ENCODE data around the gene EPHA6. TPM values are rescaled to one million over a fixed set of nuclear protein-coding genes. Genes with fewer than 3 reads are reported as not detected.

EPHA6 gene
- total RNA-seq, 4 donors from 2014 or later, result 2.1 to 7.0 (median 5.8) TPM

GRCh38 chr3:97552186-97552585 lies 737.8 kb downstream of the EPHA6 start:
- intact Hi-C loops (cut with DNase I), result no loop called here

DNA sequence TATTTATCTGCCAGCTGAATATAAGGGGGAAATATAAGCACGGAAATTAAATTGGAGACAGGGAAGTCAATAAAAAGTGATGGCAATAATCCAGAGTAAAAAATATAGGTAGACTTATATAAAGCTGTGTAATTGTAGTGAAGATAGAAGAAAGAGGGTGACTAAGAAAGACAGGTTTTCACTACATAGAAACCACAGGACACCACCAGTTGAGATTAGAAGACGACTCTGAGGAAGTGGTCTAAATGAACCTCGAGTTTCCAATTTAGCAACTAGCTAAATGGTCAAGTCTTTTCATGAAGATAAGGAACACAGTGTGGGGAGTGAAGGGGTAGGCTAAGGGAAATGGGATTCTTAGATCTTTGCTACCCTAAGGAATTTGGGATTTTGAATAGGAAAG lies 761.3 kb downstream of the EPHA6 start:
- DNase-seq, result no peak
- TF ChIP-seq POLR2A (IDR thresholded peaks at IDR 0.05) (no peak), CTCF (IDR thresholded peaks at IDR 0.05) (no peak)
- no peak overlapping the region for H3K4me3 ChIP-seq (replicated peaks in 1 of 3)
- H3K27ac ChIP-seq, result no peak overlapping the region
- no peaks in the 10 kb centered on the region for H3K27me3 ChIP-seq
- H3K36me3 ChIP-seq, result no peaks in the 10 kb centered on the region
- intact Hi-C loops (cut with DNase I), result no loop called here
- no peaks in the 10 kb centered on the region for H3K9me3 ChIP-seq
- H3K4me1 ChIP-seq, result peaks cover 0 to 4% of the 10 kb centered on the region in 2 donors
- 76 to 81% methylated on average over 3 of the region's 3 CpGs for whole genome bisulfite sequencing, 2 donors

More at GRCh38 chr3:97552186-97552585, 737.8 kb downstream of the EPHA6 start:
- TF ChIP-seq CTCF (IDR thresholded peaks at IDR 0.05), result no peak
- TF ChIP-seq POLR2A (IDR thresholded peaks at IDR 0.05), result no peak
- Histone ChIP-seq H3K27ac (no peak overlapping the region), H3K4me1 (no peaks in the 10 kb centered on the region), H3K36me3 (no peaks in the 10 kb centered on the region), H3K27me3 (no peaks in the 10 kb centered on the region), H3K9me3 (no peaks in the 10 kb centered on the region), H3K4me3 (replicated peaks in 1 of 3) (no peak overlapping the region)
- no peak for DNase-seq

GRCh38 chr3:97576221-97576620 lies 761.8 kb downstream of the EPHA6 start:
- H3K9me3 ChIP-seq, result no peaks in the 10 kb centered on the region
- H3K4me3 ChIP-seq (replicated peaks in 1 of 3), result no peak overlapping the region
- intact Hi-C loops (cut with DNase I), result no loop called here
- no peak overlapping the region for H3K27ac ChIP-seq
- H3K4me1 ChIP-seq, result peaks cover 0 to 4% of the 10 kb centered on the region in 2 donors
- no peak for DNase-seq
- 63 to 75% methylated on average over 2 of the region's 2 CpGs for WGBS, 2 donors
- no peak for TF ChIP-seq CTCF (IDR thresholded peaks at IDR 0.05)
- H3K27me3 ChIP-seq, result no peaks in the 10 kb centered on the region
- no peaks in the 10 kb centered on the region for H3K36me3 ChIP-seq

GRCh38 chr3:97579365-97579764 lies 765.0 kb downstream of the EPHA6 start:
- 78 to 81% methylated on average over 3 of the region's 3 CpGs for WGBS, 2 donors
- intact Hi-C loops (cut with DNase I), result no loop called here

DNA sequence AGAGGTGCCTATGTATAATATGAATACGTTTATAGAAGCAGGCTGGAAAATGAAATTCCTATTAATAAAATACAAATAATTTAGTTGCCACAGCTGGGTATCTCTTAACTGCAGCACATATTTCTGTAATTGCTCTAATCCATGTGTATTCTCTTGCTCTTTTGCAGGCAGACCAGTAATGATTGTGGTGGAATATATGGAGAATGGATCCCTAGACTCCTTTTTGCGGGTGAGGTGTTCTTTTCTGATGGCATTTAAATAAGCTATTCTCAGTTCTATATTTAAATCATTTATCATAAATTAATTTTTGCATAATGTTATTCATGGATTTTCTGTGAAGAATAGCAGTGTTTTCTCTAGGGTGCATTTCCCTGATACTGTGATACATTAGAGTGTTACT lies 796.2 kb downstream of the EPHA6 start:
- WGBS, 2 donors, result 82 to 83% methylated on average over 2 of the region's 2 CpGs
- intact Hi-C loops (cut with DNase I), result no loop called here
- DNase-seq, result no peak
- no peaks in the 10 kb centered on the region for H3K9me3 ChIP-seq
- H3K4me3 ChIP-seq (replicated peaks in 1 of 3), result no peak overlapping the region
- TF ChIP-seq CTCF (IDR thresholded peaks at IDR 0.05) (no peak), POLR2A (IDR thresholded peaks at IDR 0.05) (no peak)
- H3K4me1 ChIP-seq, result no peaks in the 10 kb centered on the region
- no peak overlapping the region for H3K27ac ChIP-seq
- no peaks in the 10 kb centered on the region for H3K36me3 ChIP-seq
- H3K27me3 ChIP-seq, result no peaks in the 10 kb centered on the region

More at GRCh38 chr3:97579365-97579764, 765.0 kb downstream of the EPHA6 start:
- H3K9me3 ChIP-seq, result no peaks in the 10 kb centered on the region
- H3K4me3 ChIP-seq (replicated peaks in 1 of 3), result no peak overlapping the region
- no peak for DNase-seq
- no peaks in the 10 kb centered on the region for H3K27me3 ChIP-seq
- H3K4me1 ChIP-seq, result peaks cover 0 to 4% of the 10 kb centered on the region in 2 donors
- TF ChIP-seq CTCF (IDR thresholded peaks at IDR 0.05) (no peak), POLR2A (IDR thresholded peaks at IDR 0.05) (no peak)
- H3K36me3 ChIP-seq, result no peaks in the 10 kb centered on the region
- no peak overlapping the region for H3K27ac ChIP-seq
